ENCODE measurements around the gene CDK6. TPM values are rescaled to one million over a fixed set of nuclear protein-coding genes. Genes with fewer than 3 reads are reported as not detected.

The CDK6 gene
- total RNA-seq, 4 donors from 2014 or later, result 1.2 to 6.9 (median 2.6) TPM

DNA sequence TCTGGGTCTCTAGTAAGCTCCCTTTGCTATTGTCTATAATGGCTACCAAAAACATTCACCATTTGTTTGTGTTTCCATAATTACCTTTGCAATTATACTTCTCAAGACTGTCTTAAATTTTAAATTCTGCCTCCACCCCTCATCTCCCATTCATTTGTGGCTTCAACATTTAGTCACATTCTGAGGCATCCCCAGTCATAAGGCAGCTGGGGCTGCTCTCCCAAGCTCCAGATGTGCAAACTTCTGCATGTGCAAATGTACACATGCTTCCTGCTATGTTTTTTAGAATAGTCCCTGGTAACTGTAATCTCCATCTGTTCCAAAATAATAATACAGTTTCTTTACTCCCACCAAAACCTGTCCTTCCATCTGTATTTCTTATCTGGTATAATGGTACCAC lies 97.3 kb downstream of the CDK6 start:
- no peaks in the 10 kb centered on the region for H3K27me3 ChIP-seq
- H3K9me3 ChIP-seq, result no peaks in the 10 kb centered on the region
- no peaks in the 10 kb centered on the region for H3K4me1 ChIP-seq
- ATAC-seq (no peak), DNase-seq (no peak)
- intact Hi-C loops (cut with DNase I; ENCODE audit: low total_unique reads), result no loop called here
- TF ChIP-seq, protein P1, sequence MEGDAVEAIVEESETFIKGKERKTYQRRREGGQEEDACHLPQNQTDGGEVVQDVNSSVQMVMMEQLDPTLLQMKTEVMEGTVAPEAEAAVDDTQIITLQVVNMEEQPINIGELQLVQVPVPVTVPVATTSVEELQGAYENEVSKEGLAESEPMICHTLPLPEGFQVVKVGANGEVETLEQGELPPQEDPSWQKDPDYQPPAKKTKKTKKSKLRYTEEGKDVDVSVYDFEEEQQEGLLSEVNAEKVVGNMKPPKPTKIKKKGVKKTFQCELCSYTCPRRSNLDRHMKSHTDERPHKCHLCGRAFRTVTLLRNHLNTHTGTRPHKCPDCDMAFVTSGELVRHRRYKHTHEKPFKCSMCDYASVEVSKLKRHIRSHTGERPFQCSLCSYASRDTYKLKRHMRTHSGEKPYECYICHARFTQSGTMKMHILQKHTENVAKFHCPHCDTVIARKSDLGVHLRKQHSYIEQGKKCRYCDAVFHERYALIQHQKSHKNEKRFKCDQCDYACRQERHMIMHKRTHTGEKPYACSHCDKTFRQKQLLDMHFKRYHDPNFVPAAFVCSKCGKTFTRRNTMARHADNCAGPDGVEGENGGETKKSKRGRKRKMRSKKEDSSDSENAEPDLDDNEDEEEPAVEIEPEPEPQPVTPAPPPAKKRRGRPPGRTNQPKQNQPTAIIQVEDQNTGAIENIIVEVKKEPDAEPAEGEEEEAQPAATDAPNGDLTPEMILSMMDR (IDR thresholded peaks at IDR 0.05 in 4 of 5, conservative IDR thresholded peaks at IDR 0.05 in 1 of 5), result no peak
- TF ChIP-seq POLR2A (IDR thresholded peaks at IDR 0.05), result no peak
- H3K4me3 ChIP-seq, result no peak overlapping the region
- in situ Hi-C loops (cut with MboI; ENCODE audit: low sequenced_read_pairs in 4 of 4), result no loop called here
- H3K36me3 ChIP-seq, result no peaks in the 10 kb centered on the region
- H3K27ac ChIP-seq, result no peak overlapping the region

DNA sequence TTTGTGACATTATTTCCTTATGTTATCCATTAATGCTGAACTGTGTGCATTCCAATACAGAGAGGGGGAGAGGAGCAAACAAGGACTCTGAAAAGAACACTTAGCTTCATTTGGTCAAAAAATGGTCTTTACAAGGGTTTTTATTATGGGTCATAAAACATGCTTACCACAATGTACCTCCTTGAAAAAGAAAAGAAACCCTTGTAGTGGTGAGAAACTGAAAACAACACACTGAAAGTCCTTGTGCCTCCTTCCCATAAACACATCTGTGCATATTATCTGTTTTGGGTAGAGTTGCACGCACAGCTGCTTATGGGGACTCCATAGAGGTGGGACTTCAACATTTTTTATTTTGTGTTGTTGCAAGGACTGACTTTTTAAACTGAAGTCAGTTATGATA lies 98.7 kb downstream of the CDK6 start:
- TF ChIP-seq, protein P1 (IDR thresholded peaks at IDR 0.05 in 4 of 5, conservative IDR thresholded peaks at IDR 0.05 in 1 of 5), result no peak
- TF ChIP-seq POLR2A (IDR thresholded peaks at IDR 0.05), result no peak
- intact Hi-C loops (cut with DNase I; ENCODE audit: low total_unique reads), result no loop called here
- Histone ChIP-seq H3K27ac (no peak overlapping the region), H3K9me3 (no peaks in the 10 kb centered on the region), H3K27me3 (no peaks in the 10 kb centered on the region), H3K4me1 (no peaks in the 10 kb centered on the region), H3K4me3 (no peak overlapping the region), H3K36me3 (no peaks in the 10 kb centered on the region)
- DNase-seq (no peak), ATAC-seq (no peak)
- in situ Hi-C loops (cut with MboI; ENCODE audit: low sequenced_read_pairs in 4 of 4), result no loop called here

DNA sequence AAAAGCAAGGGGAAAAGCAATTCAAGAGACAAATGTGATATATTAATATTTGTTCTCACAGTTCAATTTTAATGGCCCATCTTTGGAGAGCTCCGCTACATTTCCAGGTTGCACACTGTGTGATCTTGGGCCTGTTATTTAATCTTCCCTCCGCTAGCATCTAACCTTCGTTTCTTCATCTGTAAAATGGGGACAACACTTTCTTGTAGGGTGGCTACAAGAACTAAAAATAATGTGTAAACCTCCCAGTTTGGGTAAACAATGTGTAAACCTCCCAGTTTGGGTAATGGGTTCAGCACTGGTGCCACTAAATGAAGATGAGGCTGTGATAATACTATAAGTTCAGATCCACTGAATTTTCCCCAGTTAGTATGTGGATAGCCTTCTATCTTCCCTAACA lies 99.5 kb downstream of the CDK6 start:
- ATAC-seq, result no peak
- intact Hi-C loops (cut with DNase I; ENCODE audit: low total_unique reads), result no loop called here
- no peaks in the 10 kb centered on the region for H3K27me3 ChIP-seq

DNA sequence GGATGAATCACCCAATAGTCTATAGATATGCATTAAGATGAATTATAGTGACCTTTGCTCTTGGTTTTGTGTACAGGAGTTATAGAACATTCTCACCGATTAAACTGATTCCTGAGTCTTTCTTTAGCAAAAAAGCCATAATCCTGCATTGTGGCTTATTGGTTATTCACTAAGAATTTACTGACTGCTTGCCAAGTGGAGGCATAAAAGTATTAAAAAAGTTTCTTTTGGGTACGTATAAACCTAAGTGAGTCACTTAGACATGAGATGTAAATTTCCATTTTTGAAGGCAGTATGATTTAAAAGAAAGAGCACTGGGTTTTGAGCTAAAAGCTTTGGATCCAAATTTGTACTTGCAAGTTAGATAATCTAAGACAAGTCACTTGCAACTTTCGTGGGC lies 100.7 kb downstream of the CDK6 start:
- H3K36me3 ChIP-seq, result no peaks in the 10 kb centered on the region
- no peak for TF ChIP-seq POLR2A (IDR thresholded peaks at IDR 0.05)
- TF ChIP-seq, protein P1 (IDR thresholded peaks at IDR 0.05 in 4 of 5, conservative IDR thresholded peaks at IDR 0.05 in 1 of 5), result no peak
- H3K4me1 ChIP-seq, result peaks cover 0 to 4% of the 10 kb centered on the region in 2 donors
- no peak overlapping the region for H3K27ac ChIP-seq
- H3K27me3 ChIP-seq, result no peaks in the 10 kb centered on the region
- H3K9me3 ChIP-seq, result no peaks in the 10 kb centered on the region
- DNase-seq (no peak), ATAC-seq (no peak)
- intact Hi-C loops (cut with DNase I; ENCODE audit: low total_unique reads), result no loop called here
- in situ Hi-C loops (cut with MboI; ENCODE audit: low sequenced_read_pairs in 4 of 4), result no loop called here
- H3K4me3 ChIP-seq, result no peak overlapping the region

More for the DNA sequence above, 99.5 kb downstream of the CDK6 start:
- Histone ChIP-seq H3K36me3 (no peaks in the 10 kb centered on the region), H3K4me3 (no peak overlapping the region), H3K9me3 (no peaks in the 10 kb centered on the region), H3K4me1 (peaks cover 0 to 4% of the 10 kb centered on the region in 2 donors), H3K27ac (no peak overlapping the region)
- in situ Hi-C loops (cut with MboI; ENCODE audit: low sequenced_read_pairs in 4 of 4), result no loop called here
- DNase-seq, result no peak
- TF ChIP-seq, protein P1 (IDR thresholded peaks at IDR 0.05 in 4 of 5, conservative IDR thresholded peaks at IDR 0.05 in 1 of 5), result no peak
- no peak for TF ChIP-seq POLR2A (IDR thresholded peaks at IDR 0.05)
